PC-3 (cell line): ENCODE results near the gene CLMP. TPM values are rescaled to one million over a fixed set of nuclear protein-coding genes. Genes with fewer than 3 reads are reported as not detected.

Experiments
- ATAC-seq: fragments of 200-7000 bp; cut with Tn5 transposase; 2 replicates; pipeline ENCODE4 v1.9.1; 2020; ENCODE audit warnings: mild to moderate bottlenecking, moderate library complexity
- BruUV-seq: library from RNA; stranded (reverse); fragments of 400-500 nt; replicated peaks from 2 replicates; lab custom pipeline; 2021; lab: Mats Ljungman, UMichigan
- CTCF ChIA-PET: fragments of 300-600 bp; sonication (Branson Sonifier 250); formaldehyde crosslinking; loops from one replicate; lab custom pipeline; 2022; ENCODE audit warnings: antibody characterized with exemption; lab: Charles Lee
- POLR2A ChIA-PET: fragments of 300-600 bp; sonication (Branson Sonifier 250); formaldehyde crosslinking; loops from one replicate; lab custom pipeline; 2022; ENCODE audit warnings: antibody characterized with exemption; ENCODE audit not compliant: unreplicated experiment; lab: Charles Lee
- DNase-seq: peaks from one replicate; pipeline ENCODE4 v3.0.0-alpha.2; 2015
- H2AFZ ChIP-seq: fragments of 300-600 bp; sonication (generic); 2 replicates; pipeline ENCODE4 v1.6.0; 2016; ENCODE audit warnings: antibody characterized with exemption, low read length
- H3F3A ChIP-seq: fragments of 300-600 bp; sonication (generic); one replicate; pipeline ENCODE4 v1.6.0; 2017; ENCODE audit warnings: antibody characterized with exemption, low read length, control low read depth, mild to moderate bottlenecking; ENCODE audit not compliant: unreplicated experiment
- H3K27ac ChIP-seq: fragments of 300-600 bp; sonication (generic); 2 replicates; pipeline ENCODE4 v1.5.1; 2016; ENCODE audit warnings: mild to moderate bottlenecking, low read length
- H3K27me3 ChIP-seq: fragments of 300-600 bp; sonication (generic); 2 replicates; pipeline ENCODE4 v1.6.1; 2016; ENCODE audit warnings: low read length, mixed read lengths
- H3K36me3 ChIP-seq: fragments of 300-600 bp; sonication (generic); 2 replicates; pipeline ENCODE4 v1.6.1; 2016; ENCODE audit warnings: low read depth, mixed run types, low read length, mixed read lengths
- H3K4me1 ChIP-seq: fragments of 300-600 bp; sonication (generic); 2 replicates; pipeline ENCODE4 v1.5.1; 2016; ENCODE audit warnings: low read length; ENCODE audit not compliant: insufficient read depth
- H3K4me2 ChIP-seq: fragments of 300-600 bp; sonication (generic); 2 replicates; pipeline ENCODE4 v1.6.0; 2016; ENCODE audit warnings: low read length
- H3K4me3 ChIP-seq: fragments of 300-600 bp; sonication (generic); 2 replicates; pipeline ENCODE4 v1.5.1; 2016; ENCODE audit warnings: mild to moderate bottlenecking, low read length, mixed read lengths
- H3K79me2 ChIP-seq: fragments of 300-600 bp; sonication (generic); 2 replicates; pipeline ENCODE4 v1.6.1; 2017; ENCODE audit warnings: low read length, mixed read lengths
- H3K9ac ChIP-seq: fragments of 300-600 bp; sonication (generic); 2 replicates; pipeline ENCODE4 v1.6.0; 2016; ENCODE audit warnings: mild to moderate bottlenecking, low read length
- H3K9me2 ChIP-seq: fragments of 300-600 bp; sonication (generic); replicated peaks from 2 replicates; pipeline ENCODE4 v1.6.1; 2016; ENCODE audit warnings: mixed run types, low read length, mixed read lengths
- H3K9me3 ChIP-seq: fragments of 300-600 bp; sonication (generic); 2 replicates; pipeline ENCODE4 v1.6.1; 2016; ENCODE audit warnings: low read length, mixed read lengths
- H4K20me1 ChIP-seq: fragments of 300-600 bp; sonication (generic); 2 replicates; pipeline ENCODE4 v1.6.1; 2016; ENCODE audit warnings: low read length, mixed read lengths
- CTCF ChIP-seq: fragments of 300-600 bp; sonication (generic); conservative IDR thresholded peaks from 2 replicates; pipeline ENCODE4 v1.5.1; 2017; ENCODE audit warnings: antibody characterized with exemption, low read depth, mild to moderate bottlenecking, low read length
- EZH2 ChIP-seq: fragments of 300-600 bp; sonication (generic); IDR thresholded peaks from one replicate; pipeline ENCODE4 v1.6.1; 2017; ENCODE audit warnings: antibody characterized with exemption, mild to moderate bottlenecking, low read length; ENCODE audit not compliant: unreplicated experiment
- EZH2phosphoT487 ChIP-seq: fragments of 300-600 bp; sonication (generic); IDR thresholded peaks from 2 replicates; pipeline ENCODE4 v1.6.1; 2018; ENCODE audit warnings: mild to moderate bottlenecking, antibody characterized with exemption, low read length, borderline replicate concordance
- intact Hi-C: fragments of 100-400 bp; cut with micrococcal nuclease; formaldehyde crosslinking; loops from 2 replicates; pipeline ENCODE4 v1.9.0; 2023
- total RNA-seq: library from RNA; depleted of rRNA; stranded (reverse); fragments of >200 nt; gene quantifications from 2 replicates; pipeline ENCODE4 v1.2.3, GENCODE V29; 2014

CLMP gene
- total RNA-seq, 1 experiment from 2014 or later, result 30.4 TPM

GRCh38 chr11:123139206-123139605, 55.8 kb downstream of the CLMP start:
- H2AFZ ChIP-seq, result no peak overlapping the region
- H3K9ac ChIP-seq, result no peak overlapping the region
- DNase-seq, result no peak
- H3F3A ChIP-seq, result no peaks in the 10 kb centered on the region
- H4K20me1 ChIP-seq, result no peaks in the 10 kb centered on the region
- H3K9me3 ChIP-seq, result no peaks in the 10 kb centered on the region
- ChIA-PET POLR2A (no interaction called here), CTCF (no interaction called here)
- no peak overlapping the region for H3K27ac ChIP-seq
- no TSS peak for BruUV-seq
- ATAC-seq, result no peak
- H3K4me2 ChIP-seq, result no peak overlapping the region
- no peaks in the 10 kb centered on the region for H3K79me2 ChIP-seq
- H3K27me3 ChIP-seq, result no peaks in the 10 kb centered on the region
- no peaks in the 10 kb centered on the region for H3K36me3 ChIP-seq
- TF ChIP-seq CTCF (no peak), EZH2phosphoT487 (no peak)
- no peaks in the 10 kb centered on the region for H3K9me2 ChIP-seq
- peaks cover under 1% of the 10 kb centered on the region; the same call in 1 of the 2 replicates for H3K4me1 ChIP-seq
- intact Hi-C loops, result no loop called here
- no peak overlapping the region for H3K4me3 ChIP-seq

GRCh38 chr11:123137431-123138224, 57.4 kb downstream of the CLMP start:
- Histone ChIP-seq H3F3A (no peaks in the 10 kb centered on the region), H3K4me2 (no peak overlapping the region), H3K4me3 (no peak overlapping the region), H3K79me2 (no peaks in the 10 kb centered on the region), H3K9me3 (no peaks in the 10 kb centered on the region), H3K27ac (no peak overlapping the region), H3K9ac (no peak overlapping the region), H4K20me1 (no peaks in the 10 kb centered on the region), H3K9me2 (no peaks in the 10 kb centered on the region), H2AFZ (no peak overlapping the region), H3K36me3 (no peaks in the 10 kb centered on the region), H3K27me3 (no peaks in the 10 kb centered on the region), H3K4me1 (no peaks in the 10 kb centered on the region)
- CTCF ChIA-PET, result no interaction called here
- POLR2A ChIA-PET, result no interaction called here
- intact Hi-C loops, result loop anchor here (2.0 kb wide), 1 partner anchor 65 kb away; no protein-coding TSS in a partner anchor
- TF ChIP-seq EZH2 (no peak), CTCF (no peak), EZH2phosphoT487 (no peak)
- no peak for DNase-seq
- ATAC-seq, result no peak
- BruUV-seq, result no TSS peak

- no peak overlapping the region for H3K27ac ChIP-seq
- intact Hi-C loops, result loop anchor here (2.0 kb wide), 1 partner anchor 63 kb away; no protein-coding TSS in a partner anchor
- no peaks in the 10 kb centered on the region for H4K20me1 ChIP-seq
- H3K4me1 ChIP-seq, result no peaks in the 10 kb centered on the region; the same call in 1 of the 2 replicates
- no peaks in the 10 kb centered on the region for H3K9me2 ChIP-seq
- H3K9ac ChIP-seq, result no peak overlapping the region
- BruUV-seq, result no TSS peak
- ChIA-PET CTCF (no interaction called here), POLR2A (no interaction called here)
- no peaks in the 10 kb centered on the region for H3K27me3 ChIP-seq
- H3F3A ChIP-seq, result no peaks in the 10 kb centered on the region
- TF ChIP-seq CTCF, result no peak
- no peak for TF ChIP-seq EZH2phosphoT487
- TF ChIP-seq EZH2, result no peak
- no peak overlapping the region for H3K4me3 ChIP-seq
- DNase-seq (no peak), ATAC-seq (no peak)
- no peaks in the 10 kb centered on the region for H3K79me2 ChIP-seq
- no peaks in the 10 kb centered on the region for H3K9me3 ChIP-seq
- H2AFZ ChIP-seq, result no peak overlapping the region
- no peaks in the 10 kb centered on the region for H3K36me3 ChIP-seq
- no peak overlapping the region for H3K4me2 ChIP-seq
Measured at GRCh38 chr11:123135863-123136446, 59.1 kb downstream of the CLMP start.
